ENCODE results near the gene RAF1. TPM values are rescaled to one million over a fixed set of nuclear protein-coding genes. Genes with fewer than 3 reads are reported as not detected.

Gene RAF1
- total and polyA plus RNA-seq, 2 donors (not counting 3 experiments of a cell fraction or from before 2014, with no cell fraction given), result 73.8 to 86.2 TPM

DNA sequence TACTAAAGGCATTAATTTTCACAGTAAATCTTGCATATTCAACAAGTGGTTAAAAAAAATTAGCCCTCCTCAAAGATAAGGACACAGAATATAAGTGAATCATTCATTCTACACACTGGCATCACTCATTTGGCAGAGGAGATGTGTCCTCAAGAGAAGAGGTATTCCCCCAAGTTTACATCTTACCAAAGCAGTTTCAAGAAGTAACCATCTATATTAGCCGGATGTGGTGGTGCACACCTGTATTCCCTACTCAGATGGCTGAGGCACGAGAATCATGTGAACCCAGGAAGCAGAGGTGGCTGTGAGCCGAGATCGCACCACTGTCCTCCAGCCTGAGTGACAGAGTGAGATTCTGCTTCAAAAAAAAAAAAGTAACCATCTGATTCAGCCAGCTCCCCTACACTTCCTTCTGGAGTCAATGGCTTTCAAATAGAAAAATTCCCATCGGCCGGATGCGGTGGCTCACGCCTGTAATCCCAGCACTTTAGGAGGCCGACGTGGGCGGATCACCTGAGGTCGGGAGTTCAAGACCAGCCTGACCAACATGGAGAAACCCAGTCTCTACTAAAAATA lies 15.4 kb downstream of the RAF1 start:
- no peak overlapping the region for H3K4me3 ChIP-seq (replicated peaks in 1 of 3; ENCODE audit: insufficient read depth in 1 of 3, low read depth in 1 of 3, low read length in 3 of 3)
- intact Hi-C loops (cut with micrococcal nuclease), result no loop called here
- no peak overlapping the region for H2AFZ ChIP-seq (ENCODE audit: low read depth, low read length)
- no peak overlapping the region for H3K27ac ChIP-seq (ENCODE audit: insufficient read depth, low read depth, low read length)
- ChIA-PET CTCF (interaction anchor here (1.2 kb wide), 1 partner anchor 11 kb away, joined by 3 read pairs; no protein-coding TSS in a partner anchor), POLR2A (no interaction called here)
- TF ChIP-seq MYC (IDR thresholded peaks at IDR 0.05; ENCODE audit: low read depth, low read length) (no peak), MAX (IDR thresholded peaks at IDR 0.05; ENCODE audit: insufficient read depth, insufficient read length) (no peak), POLR2AphosphoS5 (IDR thresholded peaks at IDR 0.05; ENCODE audit: insufficient read depth, low read depth, low read length) (no peak), GATA2 (IDR thresholded peaks at IDR 0.05; ENCODE audit: insufficient read depth, insufficient read length, low read depth, low read length) (no peak), FOS (IDR thresholded peaks at IDR 0.05; ENCODE audit: borderline replicate concordance, insufficient read depth, low read length) (no peak), JUN (IDR thresholded peaks at IDR 0.05; ENCODE audit: borderline replicate concordance, insufficient read depth, insufficient read length, low read depth) (no peak), EZH2 (IDR thresholded peaks at IDR 0.05; ENCODE audit: borderline replicate concordance, low read depth, low read length, severe bottlenecking) (no peak), POLR2A (IDR thresholded peaks at IDR 0.05; ENCODE audit: low read depth, low read length) (no peak)
- TF ChIP-seq, protein P1, sequence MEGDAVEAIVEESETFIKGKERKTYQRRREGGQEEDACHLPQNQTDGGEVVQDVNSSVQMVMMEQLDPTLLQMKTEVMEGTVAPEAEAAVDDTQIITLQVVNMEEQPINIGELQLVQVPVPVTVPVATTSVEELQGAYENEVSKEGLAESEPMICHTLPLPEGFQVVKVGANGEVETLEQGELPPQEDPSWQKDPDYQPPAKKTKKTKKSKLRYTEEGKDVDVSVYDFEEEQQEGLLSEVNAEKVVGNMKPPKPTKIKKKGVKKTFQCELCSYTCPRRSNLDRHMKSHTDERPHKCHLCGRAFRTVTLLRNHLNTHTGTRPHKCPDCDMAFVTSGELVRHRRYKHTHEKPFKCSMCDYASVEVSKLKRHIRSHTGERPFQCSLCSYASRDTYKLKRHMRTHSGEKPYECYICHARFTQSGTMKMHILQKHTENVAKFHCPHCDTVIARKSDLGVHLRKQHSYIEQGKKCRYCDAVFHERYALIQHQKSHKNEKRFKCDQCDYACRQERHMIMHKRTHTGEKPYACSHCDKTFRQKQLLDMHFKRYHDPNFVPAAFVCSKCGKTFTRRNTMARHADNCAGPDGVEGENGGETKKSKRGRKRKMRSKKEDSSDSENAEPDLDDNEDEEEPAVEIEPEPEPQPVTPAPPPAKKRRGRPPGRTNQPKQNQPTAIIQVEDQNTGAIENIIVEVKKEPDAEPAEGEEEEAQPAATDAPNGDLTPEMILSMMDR (IDR thresholded peaks at IDR 0.05; ENCODE audit: extremely low read depth in 1 of 2, insufficient read depth in 1 of 2, low read depth in 1 of 2, low read length in 2 of 2), result no peak
- dilution Hi-C loops (cut with MboI; ENCODE audit: extremely low pct_ligation_motif_present, low sequenced_read_pairs), result no loop called here
- H3K27me3 ChIP-seq (ENCODE audit: control insufficient read depth in 2 of 2, insufficient read depth in 2 of 2, low read length in 2 of 2), result no peaks in the 10 kb centered on the region
- no peaks in the 10 kb centered on the region for H3K36me3 ChIP-seq (ENCODE audit: control insufficient read depth in 2 of 2, extremely low read depth in 1 of 2, insufficient read depth in 2 of 2, low read length in 2 of 2)
- DNase-seq (ENCODE audit: low read depth, low spot score) (no peak), FAIRE-seq (no peak)
- no peak overlapping the region for H3K4me2 ChIP-seq (ENCODE audit: insufficient read depth, low read length)
- BruUV-seq (replicated peaks), result no TSS peak
- peaks cover 98% of the 10 kb centered on the region for H3K79me2 ChIP-seq (ENCODE audit: control insufficient read depth, insufficient read depth, low read length)
- no peaks in the 10 kb centered on the region for H3K9me3 ChIP-seq (replicated peaks; ENCODE audit: control insufficient read depth, insufficient read depth, low read length)
- H3K9me1 ChIP-seq (replicated peaks; ENCODE audit: control insufficient read depth, extremely low read depth, insufficient read depth, low read length), result peaks cover under 1% of the 10 kb centered on the region
- H3K9ac ChIP-seq (replicated peaks; ENCODE audit: extremely low read depth, insufficient read depth, low read length), result no peak overlapping the region
- peaks cover 12% of the 10 kb centered on the region for H4K20me1 ChIP-seq (replicated peaks; ENCODE audit: control insufficient read depth, extremely low read depth, insufficient read depth, low read length)
- H3K4me1 ChIP-seq (ENCODE audit: control insufficient read depth, extremely low read depth, insufficient read depth, low read length), result no peaks in the 10 kb centered on the region

Measured in endothelial cell of umbilical vein (primary cell).